Large intestine (tissue), 3 donors: ENCODE measurements around the gene RANBP17. TPM values are rescaled to one million over a fixed set of nuclear protein-coding genes. Genes with fewer than 3 reads are reported as not detected.
"Not testable (repeated sequence)": the region's sequence is repeated elsewhere in the genome, so short reads cannot be mapped to it uniquely, and the experiment has no call there.

ENCODE experiments used
- DNase-seq, 2 donors: peaks; one replicate each; pipeline versions ENCODE4 v3.0.0 to v3.0.0-alpha.2; 2013
- H3K27ac ChIP-seq: one replicate; pipeline ENCODE4 v1.5.1; 2013; ENCODE audit warnings: low read length
- H3K27me3 ChIP-seq: 2 replicates; pipeline ENCODE4 v1.6.1; 2013; ENCODE audit warnings: low read length; ENCODE audit not compliant: control insufficient read depth, insufficient read depth
- H3K36me3 ChIP-seq: 2 replicates; pipeline ENCODE4 v1.6.1; 2013; ENCODE audit warnings: low read length; ENCODE audit not compliant: control insufficient read depth, insufficient read depth
- H3K4me1 ChIP-seq: one replicate; pipeline ENCODE4 v1.6.1; 2013; ENCODE audit warnings: low read length; ENCODE audit not compliant: control insufficient read depth, insufficient read depth
- H3K4me3 ChIP-seq: one replicate; pipeline ENCODE4 v1.5.1; 2013; ENCODE audit warnings: low read length
- H3K9me3 ChIP-seq: one replicate; pipeline ENCODE4 v1.6.1; 2013; ENCODE audit warnings: mild to moderate bottlenecking, low read depth, low read length, moderate library complexity; ENCODE audit not compliant: control insufficient read depth
- WGBS: methylation state at CpG from one replicate; pipeline ENCODE4 v1.1.5; 2013; ENCODE audit warnings: low lambda C conversion rate; ENCODE audit not compliant: insufficient coverage; 5-methylcytosine and 5-hydroxymethylcytosine counted together
- polyA plus RNA-seq: library from polyadenylated mRNA; unstranded; fragments of 120-200 nt; gene quantifications from one replicate; pipeline ENCODE4 v1.2.1, GENCODE V29; 2013

Gene RANBP17
- polyA plus RNA-seq, 1 donor = 5.8 TPM

DNA sequence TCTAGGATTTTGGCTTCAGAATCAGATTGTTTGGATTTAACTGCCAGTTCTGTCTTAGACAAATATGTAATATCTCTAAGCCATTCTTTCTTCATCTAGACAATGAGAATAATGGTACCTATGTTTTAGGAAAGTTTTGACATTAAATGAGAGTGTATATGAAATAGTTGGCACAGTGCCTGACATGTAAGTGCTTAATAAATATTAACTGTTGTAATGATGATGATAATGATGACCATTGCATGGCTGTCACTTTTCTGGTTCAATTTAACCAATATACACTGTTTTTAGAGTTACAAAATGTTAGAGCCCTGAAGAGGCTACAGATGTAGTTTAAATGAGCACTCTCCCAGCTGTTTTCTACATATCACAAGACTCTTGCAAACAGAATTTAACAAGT is 131.7 kb downstream of the RANBP17 start:
- Histone ChIP-seq H3K36me3 (no peaks in the 10 kb centered on the region), H3K4me1 (no peaks in the 10 kb centered on the region), H3K9me3 (no peaks in the 10 kb centered on the region), H3K4me3 (no peak overlapping the region), H3K27ac (no peak overlapping the region), H3K27me3 (no peaks in the 10 kb centered on the region)
- no peak for DNase-seq

DNA sequence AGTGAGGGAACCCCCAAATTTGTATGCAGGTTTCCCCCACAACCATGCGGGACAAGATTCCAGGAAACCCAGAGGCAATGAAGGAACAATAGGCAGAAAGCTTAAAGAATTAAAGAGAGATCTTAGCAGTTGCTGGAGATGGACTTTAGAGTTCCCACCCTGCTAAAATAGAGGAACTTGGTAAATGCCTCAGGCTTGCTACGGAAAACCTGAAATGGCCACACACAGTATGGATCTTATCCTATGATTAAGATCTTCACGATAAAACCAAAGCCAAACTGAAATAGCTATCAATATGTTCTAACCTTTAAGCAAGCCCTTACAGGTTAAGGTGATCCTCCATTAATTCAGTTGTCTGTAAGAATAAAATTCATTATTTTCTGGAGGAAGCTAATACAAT is 148.3 kb downstream of the RANBP17 start:
- Histone ChIP-seq H3K27me3 (no peaks in the 10 kb centered on the region), H3K27ac (no peak overlapping the region), H3K36me3 (no peaks in the 10 kb centered on the region), H3K4me3 (no peak overlapping the region), H3K4me1 (no peaks in the 10 kb centered on the region), H3K9me3 (no peaks in the 10 kb centered on the region)
- no CpG with 5 or more reads among the region's 3 CpGs for WGBS
- no peak for DNase-seq

DNA sequence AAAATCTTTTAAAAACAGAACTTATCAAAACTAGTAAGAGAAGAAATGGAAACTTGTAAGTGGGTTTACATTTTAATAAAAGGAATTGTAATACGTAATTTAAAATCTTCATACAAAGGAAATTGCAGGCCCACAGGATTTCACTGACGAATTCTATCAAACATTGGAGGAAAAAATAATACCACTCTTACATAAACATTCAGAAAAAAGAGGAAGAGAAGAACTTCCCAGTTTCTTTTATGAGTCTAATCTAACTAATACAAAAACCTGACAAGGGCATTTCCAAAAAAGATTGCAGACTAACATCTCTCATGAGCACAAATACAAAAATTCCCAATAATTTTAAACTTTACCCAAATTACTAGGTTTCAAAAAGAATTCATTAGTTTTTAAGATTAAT is 149.0 kb downstream of the RANBP17 start:
- whole genome bisulfite sequencing = 83% methylated on average over 1 of the region's 2 CpGs
- Histone ChIP-seq H3K9me3 (no peaks in the 10 kb centered on the region), H3K27me3 (no peaks in the 10 kb centered on the region), H3K36me3 (no peaks in the 10 kb centered on the region), H3K4me1 (no peaks in the 10 kb centered on the region), H3K4me3 (no peak overlapping the region), H3K27ac (no peak overlapping the region)
- DNase-seq = no peak

DNA sequence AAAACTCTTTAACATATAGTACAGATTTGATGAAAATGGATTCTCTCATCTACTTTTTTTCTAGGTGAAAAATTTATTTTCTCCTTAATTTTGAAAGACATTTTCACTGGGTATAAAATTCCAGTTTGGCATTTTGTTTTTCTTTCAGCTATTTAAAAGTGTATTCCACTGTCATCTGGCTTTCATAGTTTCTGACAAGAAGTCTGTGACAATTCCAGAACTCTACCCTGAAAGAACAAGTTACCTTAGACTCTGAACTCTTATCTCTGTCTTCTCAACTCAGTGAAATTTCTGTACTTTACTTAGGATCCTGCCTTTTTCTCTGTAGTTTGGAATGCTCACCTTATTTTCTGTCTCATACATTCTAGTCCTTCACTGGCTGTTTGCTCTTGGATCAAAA is 161.7 kb downstream of the RANBP17 start:
- no peak overlapping the region for H3K4me3 ChIP-seq
- no peaks in the 10 kb centered on the region for H3K27me3 ChIP-seq
- DNase-seq = no peak
- no peaks in the 10 kb centered on the region for H3K4me1 ChIP-seq
- H3K27ac ChIP-seq = no peak overlapping the region
- peaks cover 12% of the 10 kb centered on the region for H3K9me3 ChIP-seq
- H3K36me3 ChIP-seq = no peaks in the 10 kb centered on the region

DNA sequence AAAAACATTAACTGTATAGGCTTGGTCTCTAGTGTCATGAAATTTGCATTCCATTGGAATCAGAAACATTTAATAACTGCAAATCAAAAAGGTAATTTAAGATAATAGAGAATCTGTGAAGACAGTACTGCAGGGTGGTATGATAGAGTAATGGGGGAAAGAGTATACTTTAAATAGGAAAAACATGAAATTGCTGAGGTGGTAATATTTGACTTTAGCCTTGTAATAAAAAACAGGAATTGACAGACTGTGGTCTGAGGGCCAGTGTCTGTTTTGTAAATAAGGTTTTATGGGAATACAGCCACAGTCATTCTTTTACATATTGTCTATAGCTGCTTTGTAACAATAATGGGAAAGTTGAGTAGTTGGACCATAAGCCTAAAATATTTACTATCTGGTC is 162.3 kb downstream of the RANBP17 start:
- H3K36me3 ChIP-seq = no peaks in the 10 kb centered on the region
- H3K27me3 ChIP-seq = no peaks in the 10 kb centered on the region
- no peak for DNase-seq
- no peak overlapping the region for H3K4me3 ChIP-seq
- H3K27ac ChIP-seq = no peak overlapping the region
- no peaks in the 10 kb centered on the region for H3K4me1 ChIP-seq
- peaks cover 12% of the 10 kb centered on the region for H3K9me3 ChIP-seq

DNA sequence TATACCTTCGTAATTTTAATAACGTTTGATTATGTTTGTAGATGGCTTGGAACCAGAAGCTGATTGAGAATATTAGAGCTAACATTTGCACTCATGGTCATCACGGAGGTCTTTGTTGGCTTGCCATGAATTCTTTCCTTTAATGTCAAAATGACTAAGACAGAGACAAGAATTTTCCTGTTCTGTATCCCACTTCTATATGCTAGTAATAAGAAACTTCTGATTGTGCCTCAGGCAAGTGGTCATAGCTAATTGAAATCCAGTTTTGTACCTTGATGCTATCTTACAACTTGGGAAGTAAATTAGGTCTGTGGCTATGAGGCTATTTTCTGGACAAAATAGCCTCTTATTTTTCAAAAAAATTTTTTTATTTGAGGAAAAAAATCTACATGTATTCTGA is 167.6 kb downstream of the RANBP17 start:
- Histone ChIP-seq H3K27ac (no peak overlapping the region), H3K27me3 (no peaks in the 10 kb centered on the region), H3K4me1 (no peaks in the 10 kb centered on the region), H3K36me3 (no peaks in the 10 kb centered on the region), H3K4me3 (no peak overlapping the region), H3K9me3 (peaks cover 1% of the 10 kb centered on the region)
- no peak for DNase-seq
- 100% methylated on average over 2 of the region's 3 CpGs for WGBS

DNA sequence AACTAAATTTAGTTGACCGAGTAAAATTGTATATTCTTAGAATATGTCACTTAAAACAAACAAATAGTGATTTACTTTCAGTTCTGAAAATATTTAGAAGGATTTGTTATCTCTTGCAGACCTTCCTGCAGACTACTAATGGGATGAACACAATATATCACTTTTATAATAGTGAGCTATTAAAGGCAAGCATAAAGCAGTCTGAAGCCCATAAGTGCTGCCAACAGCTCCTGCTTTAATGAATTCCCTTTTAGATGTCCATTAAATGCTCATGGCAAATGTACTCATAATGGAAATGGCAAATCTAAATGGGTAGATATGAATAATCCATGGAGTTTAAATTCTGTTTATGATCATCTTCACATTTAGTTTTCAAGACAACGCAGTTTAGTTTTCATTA is 170.2 kb downstream of the RANBP17 start:
- Histone ChIP-seq H3K4me1 (no peaks in the 10 kb centered on the region), H3K9me3 (no peaks in the 10 kb centered on the region), H3K27ac (no peak overlapping the region), H3K4me3 (no peak overlapping the region), H3K27me3 (no peaks in the 10 kb centered on the region), H3K36me3 (no peaks in the 10 kb centered on the region)
- DNase-seq = no peak
- 100% methylated on average over 1 of the region's 2 CpGs for WGBS

DNA sequence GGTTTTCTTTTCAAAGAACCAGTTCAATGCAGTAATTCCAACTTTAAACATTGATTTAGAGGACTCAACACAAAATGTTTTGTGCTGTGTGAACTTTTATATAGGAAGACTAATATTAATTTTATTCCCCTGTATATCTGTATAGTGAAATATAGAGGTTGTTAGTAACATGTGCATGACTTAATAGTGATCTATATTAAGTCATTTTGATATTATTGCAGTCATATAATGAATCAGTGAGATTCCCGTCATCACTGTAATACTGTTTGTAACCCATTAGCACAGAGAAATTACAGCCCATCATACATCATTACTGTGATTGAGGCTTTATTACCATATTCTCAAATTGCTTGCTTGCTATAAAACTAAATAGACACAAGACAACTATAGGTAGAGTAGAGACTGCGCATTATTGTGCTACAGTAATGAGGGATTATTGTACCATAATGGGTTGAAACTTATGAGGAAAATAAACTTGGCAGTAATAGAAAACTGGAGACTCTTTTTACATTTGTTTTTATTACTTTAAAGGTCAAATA is 170.7 kb downstream of the RANBP17 start:
- no peaks in the 10 kb centered on the region for H3K36me3 ChIP-seq
- 100% methylated on average over 1 of the region's 2 CpGs for WGBS
- no peaks in the 10 kb centered on the region for H3K27me3 ChIP-seq
- no peak overlapping the region for H3K4me3 ChIP-seq
- no peak overlapping the region for H3K27ac ChIP-seq
- DNase-seq = no peak
- H3K9me3 ChIP-seq = no peaks in the 10 kb centered on the region
- H3K4me1 ChIP-seq = no peaks in the 10 kb centered on the region

DNA sequence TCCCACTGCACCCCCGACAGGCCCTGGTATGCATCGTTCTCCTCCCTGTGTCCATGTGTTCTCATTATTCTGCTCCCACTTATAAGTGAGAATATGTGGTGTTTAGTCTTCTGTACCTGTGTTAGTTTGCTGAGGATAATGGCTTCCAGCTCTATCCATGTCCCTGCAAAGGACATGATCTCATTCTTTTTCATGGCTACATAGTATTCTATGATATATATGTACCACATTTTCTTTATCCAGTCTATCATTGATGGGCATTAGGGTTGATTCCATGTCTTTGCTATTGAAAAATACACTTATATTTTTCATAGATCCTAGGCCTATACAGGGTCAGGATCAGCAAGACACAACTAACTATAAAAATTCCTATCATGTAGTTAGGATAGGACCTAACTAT is 180.1 kb downstream of the RANBP17 start:
- not testable (repeated sequence) for H3K36me3 ChIP-seq, DNase-seq, H3K27ac ChIP-seq, H3K4me3 ChIP-seq, H3K27me3 ChIP-seq, H3K4me1 ChIP-seq, H3K9me3 ChIP-seq
- WGBS = no CpG with 5 or more reads among the region's 2 CpGs

DNA sequence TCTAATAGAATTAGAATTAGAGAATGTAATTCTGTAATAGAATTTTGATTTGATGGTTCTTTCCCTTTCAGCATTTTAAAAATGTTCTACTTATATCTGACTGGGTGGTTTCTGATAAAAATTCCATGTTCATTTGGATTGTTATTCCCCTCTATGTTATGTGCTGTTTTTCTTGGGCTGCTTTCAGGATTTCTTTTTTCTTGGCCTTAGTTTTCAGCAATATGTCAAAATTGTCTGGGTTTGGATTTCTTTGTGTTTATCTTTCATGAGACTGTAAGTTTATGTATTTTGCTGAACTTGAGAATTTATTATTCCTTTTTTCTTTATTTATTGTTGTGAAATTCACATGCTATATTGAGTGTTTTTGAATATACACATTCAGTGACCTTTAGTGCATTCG is 189.1 kb downstream of the RANBP17 start:
- Histone ChIP-seq H3K27ac (no peak overlapping the region), H3K9me3 (no peaks in the 10 kb centered on the region), H3K36me3 (no peaks in the 10 kb centered on the region), H3K4me1 (no peaks in the 10 kb centered on the region), H3K27me3 (no peaks in the 10 kb centered on the region), H3K4me3 (no peak overlapping the region)
- DNase-seq = no peak
- whole genome bisulfite sequencing = 92% methylated on average over 1 of the region's 1 CpG

DNA sequence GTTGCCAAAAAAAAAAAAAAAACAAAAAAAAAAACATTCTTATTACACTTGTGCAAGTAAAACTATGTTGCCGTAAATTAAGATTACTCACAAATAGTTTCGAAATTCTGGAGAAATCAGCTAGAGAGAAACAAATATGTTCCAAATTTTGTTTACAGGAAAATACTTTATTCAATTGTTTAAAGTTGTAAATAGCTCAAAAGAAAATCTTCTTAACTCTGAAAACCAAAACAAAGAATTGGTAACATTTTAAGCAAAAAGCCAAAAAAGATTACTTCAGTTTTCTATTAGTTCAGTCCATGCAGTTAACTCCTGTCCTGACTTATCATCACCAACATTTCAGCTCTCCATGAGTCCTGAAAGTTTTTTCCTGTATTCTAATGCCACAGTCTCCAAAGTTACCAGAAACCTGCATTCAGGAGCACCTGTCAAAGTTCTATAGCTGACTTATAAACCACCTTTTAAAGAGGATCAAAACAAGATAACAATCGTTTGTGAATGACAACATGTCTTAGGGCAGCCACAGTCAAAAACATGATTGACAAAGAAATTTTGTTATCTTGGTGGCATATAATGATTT is 194.1 kb downstream of the RANBP17 start:
- Histone ChIP-seq H3K4me1 (no peaks in the 10 kb centered on the region), H3K27ac (no peak overlapping the region), H3K4me3 (no peak overlapping the region), H3K36me3 (no peaks in the 10 kb centered on the region), H3K27me3 (no peaks in the 10 kb centered on the region), H3K9me3 (no peaks in the 10 kb centered on the region)
- WGBS = 100% methylated on average over 3 of the region's 3 CpGs
- DNase-seq = no peak
